ENCODE measurements around the gene TESK2. TPM values are rescaled to one million over a fixed set of nuclear protein-coding genes. Genes with fewer than 3 reads are reported as not detected.

The TESK2 gene
- polyA plus RNA-seq, 3 donors: 3.9 to 13.1 (median 4.1) TPM

DNA sequence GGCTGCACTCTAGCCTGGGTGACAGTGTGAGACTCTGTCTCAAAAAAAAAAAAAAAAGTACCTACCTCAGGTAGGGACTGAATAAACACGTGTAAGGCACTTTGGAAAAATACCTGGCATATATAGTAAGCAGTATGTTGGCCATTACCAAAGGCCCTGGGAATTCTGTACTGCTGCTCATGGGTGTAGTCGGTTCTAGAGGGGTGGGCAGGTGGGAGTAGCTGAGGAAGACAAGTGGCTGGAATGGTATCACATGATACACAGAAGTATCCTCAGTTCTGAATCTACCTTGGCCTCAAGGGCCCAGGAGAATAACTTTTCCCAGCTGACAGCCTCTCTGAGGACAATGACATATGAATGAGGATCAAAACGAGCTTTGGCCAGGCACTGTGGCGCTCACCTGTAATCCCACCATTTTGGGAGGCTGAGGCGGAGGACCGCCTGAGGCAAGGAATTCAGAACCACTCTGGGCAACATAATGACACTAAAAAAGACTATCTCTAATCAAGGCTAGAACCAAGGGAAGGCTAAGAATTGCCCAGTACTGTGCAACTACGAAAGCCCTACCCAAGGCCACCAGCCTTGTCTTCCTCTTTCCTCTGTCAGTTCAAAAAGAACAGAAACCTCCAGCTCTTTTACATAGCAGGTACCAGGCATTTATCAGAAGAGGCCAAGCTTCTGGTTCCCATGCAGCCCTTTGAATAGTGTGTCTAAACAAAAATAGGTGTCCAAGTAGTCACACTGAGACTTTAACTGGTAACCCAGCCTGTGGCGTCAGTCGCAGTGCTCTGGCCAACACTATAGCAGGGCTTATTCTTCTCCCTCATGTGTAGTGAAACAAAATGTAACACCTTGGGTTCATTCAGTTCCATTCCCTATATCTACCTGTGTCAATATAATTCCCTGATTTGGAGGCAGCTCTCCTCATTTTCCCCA lies 19.3 kb upstream of the TESK2 start:
- 54% methylated on average over 5 of the region's 9 CpGs for WGBS (ENCODE audit: insufficient coverage)
- intact Hi-C loops (cut with micrococcal nuclease): no loop called here
- peaks cover 68 to 81% of the 10 kb centered on the region in 2 donors for H3K36me3 ChIP-seq (replicated peaks in 1 of 2; ENCODE audit: control insufficient read depth in 1 of 2, insufficient read depth in 2 of 2, low read length in 2 of 2)

More for the DNA sequence above, 19.3 kb upstream of the TESK2 start:
- Histone ChIP-seq H3K79me2 (ENCODE audit: insufficient read depth, low read length) (no peaks in the 10 kb centered on the region), H3K27ac (ENCODE audit: low read depth in 1 of 2, low read length in 2 of 2) (no peak overlapping the region), H3K9ac (ENCODE audit: insufficient read depth, low read length, poor library complexity, severe bottlenecking) (no peak overlapping the region), H3K4me3 (replicated peaks in 1 of 3; ENCODE audit: low read depth in 2 of 3, low read length in 3 of 3) (no peak overlapping the region), H3K27me3 (ENCODE audit: control insufficient read depth in 2 of 2, insufficient read depth in 2 of 2, low read length in 2 of 2) (no peaks in the 10 kb centered on the region), H3K4me2 (replicated peaks; ENCODE audit: extremely low read depth, low read length, poor library complexity, severe bottlenecking) (no peak overlapping the region), H4K20me1 (ENCODE audit: insufficient read depth, low read length) (peaks cover 10% of the 10 kb centered on the region), H2AFZ (ENCODE audit: insufficient read depth, low read depth, low read length, poor library complexity, severe bottlenecking) (no peak overlapping the region), H3K9me3 (replicated peaks in 1 of 2; ENCODE audit: control insufficient read depth in 1 of 2, insufficient read depth in 1 of 2, low read length in 2 of 2) (no peaks in the 10 kb centered on the region), H3K4me1 (ENCODE audit: control insufficient read depth in 1 of 2, insufficient read depth in 2 of 2, low read length in 2 of 2) (no peaks in the 10 kb centered on the region)
- H3K36me3 Mint-ChIP-seq: peaks cover 67 to 70% of the 10 kb centered on the region in 2 donors
- no peaks in the 10 kb centered on the region for H3K4me1 Mint-ChIP-seq
- no peak overlapping the region for H3K4me3 Mint-ChIP-seq
- peak overlapping the region in 2 of 7 donors; percentile 66 to 81 for H3K27ac Mint-ChIP-seq
- H3K9me3 Mint-ChIP-seq: no peaks in the 10 kb centered on the region
- TF ChIP-seq, protein P1, sequence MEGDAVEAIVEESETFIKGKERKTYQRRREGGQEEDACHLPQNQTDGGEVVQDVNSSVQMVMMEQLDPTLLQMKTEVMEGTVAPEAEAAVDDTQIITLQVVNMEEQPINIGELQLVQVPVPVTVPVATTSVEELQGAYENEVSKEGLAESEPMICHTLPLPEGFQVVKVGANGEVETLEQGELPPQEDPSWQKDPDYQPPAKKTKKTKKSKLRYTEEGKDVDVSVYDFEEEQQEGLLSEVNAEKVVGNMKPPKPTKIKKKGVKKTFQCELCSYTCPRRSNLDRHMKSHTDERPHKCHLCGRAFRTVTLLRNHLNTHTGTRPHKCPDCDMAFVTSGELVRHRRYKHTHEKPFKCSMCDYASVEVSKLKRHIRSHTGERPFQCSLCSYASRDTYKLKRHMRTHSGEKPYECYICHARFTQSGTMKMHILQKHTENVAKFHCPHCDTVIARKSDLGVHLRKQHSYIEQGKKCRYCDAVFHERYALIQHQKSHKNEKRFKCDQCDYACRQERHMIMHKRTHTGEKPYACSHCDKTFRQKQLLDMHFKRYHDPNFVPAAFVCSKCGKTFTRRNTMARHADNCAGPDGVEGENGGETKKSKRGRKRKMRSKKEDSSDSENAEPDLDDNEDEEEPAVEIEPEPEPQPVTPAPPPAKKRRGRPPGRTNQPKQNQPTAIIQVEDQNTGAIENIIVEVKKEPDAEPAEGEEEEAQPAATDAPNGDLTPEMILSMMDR (IDR thresholded peaks at IDR 0.05): no peak
- DNase-seq: no peak
- no peaks in the 10 kb centered on the region for H3K27me3 Mint-ChIP-seq (ENCODE audit: low read depth in 3 of 3)

Measured in CD14-positive monocyte (primary cell).